SH-SY5Y (cell line): Measurements from ENCODE around the gene OTX1.

ENCODE experiments used
- GATA2 ChIP-seq: IDR thresholded peaks from 2 replicates; pipeline ENCODE4 v1.6.1; 2011; ENCODE audit warnings: mild to moderate bottlenecking, low read depth, low read length
- GATA3 ChIP-seq: IDR thresholded peaks from 2 replicates; pipeline ENCODE4 v1.6.1; 2011; ENCODE audit warnings: low read depth, mild to moderate bottlenecking, low read length, moderate library complexity

Gene OTX1

GRCh38 chr2:63053081-63053888, 2.7 kb downstream of the OTX1 start:
- TF ChIP-seq GATA2 (no peak), GATA3 (no peak)

- no peak for TF ChIP-seq GATA3
- no peak for TF ChIP-seq GATA2
Observed at GRCh38 chr2:63053889-63054602, 3.4 kb downstream of the OTX1 start.

GRCh38 chr2:63054841-63055225, 4.2 kb downstream of the OTX1 start:
- TF ChIP-seq GATA3 (no peak), GATA2 (no peak)

GRCh38 chr2:63055226-63056106, 4.8 kb downstream of the OTX1 start:
- TF ChIP-seq GATA3: no peak

- no peak for TF ChIP-seq GATA3
- no peak for TF ChIP-seq GATA2
Observed at GRCh38 chr2:63056107-63057050, 5.7 kb downstream of the OTX1 start.

- no peak for TF ChIP-seq GATA3
- no peak for TF ChIP-seq GATA2
Observed at GRCh38 chr2:63057249-63058143, 6.9 kb downstream of the OTX1 start.

- no peak for TF ChIP-seq GATA3
- no peak for TF ChIP-seq GATA2
Observed at GRCh38 chr2:63058144-63058920, 7.7 kb downstream of the OTX1 start.

GRCh38 chr2:63058921-63059792, 8.5 kb downstream of the OTX1 start:
- TF ChIP-seq GATA2 (no peak), GATA3 (no peak)

GRCh38 chr2:63059793-63060471, 9.3 kb downstream of the OTX1 start:
- TF ChIP-seq GATA2 (no peak), GATA3 (no peak)

GRCh38 chr2:63060472-63060991, 9.9 kb downstream of the OTX1 start:
- no peak for TF ChIP-seq GATA2
- no peak for TF ChIP-seq GATA3
